IMR-90 (cell line): Measurements from ENCODE around the gene C2orf49.

ENCODE experiments used
- BHLHE40 ChIP-seq: fragments of 150-350 bp; IDR thresholded peaks from 2 replicates; pipeline ENCODE4 v1.6.1; 2016; ENCODE audit warnings: mild to moderate bottlenecking, low read depth, low read length
- CEBPB ChIP-seq: IDR thresholded peaks from 2 replicates; pipeline ENCODE4 v1.6.1; 2012; ENCODE audit warnings: low read depth, low read length, improper control_type of control experiment
- MAFK ChIP-seq: IDR thresholded peaks from 2 replicates; pipeline ENCODE4 v1.6.1; 2012; ENCODE audit warnings: low read depth, low read length, improper control_type of control experiment
- RCOR1 ChIP-seq: IDR thresholded peaks from 2 replicates; pipeline ENCODE4 v1.6.1; 2012; ENCODE audit warnings: mild to moderate bottlenecking, low read length, improper control_type of control experiment; ENCODE audit not compliant: insufficient replicate concordance
- SMC3 ChIP-seq: fragments of 150-350 bp; IDR thresholded peaks from 2 replicates; pipeline ENCODE4 v1.6.1; 2016; ENCODE audit warnings: low read depth, mild to moderate bottlenecking, antibody characterized with exemption, low read length, moderate library complexity
- TF ChIP-seq, protein P1 (sequence below): conservative IDR thresholded peaks from 2 replicates; pipeline ENCODE4 v1.5.1; 2012; ENCODE audit warnings: mild to moderate bottlenecking, low read depth, low read length, improper control_type of control experiment

- TF ChIP-seq, protein P1, sequence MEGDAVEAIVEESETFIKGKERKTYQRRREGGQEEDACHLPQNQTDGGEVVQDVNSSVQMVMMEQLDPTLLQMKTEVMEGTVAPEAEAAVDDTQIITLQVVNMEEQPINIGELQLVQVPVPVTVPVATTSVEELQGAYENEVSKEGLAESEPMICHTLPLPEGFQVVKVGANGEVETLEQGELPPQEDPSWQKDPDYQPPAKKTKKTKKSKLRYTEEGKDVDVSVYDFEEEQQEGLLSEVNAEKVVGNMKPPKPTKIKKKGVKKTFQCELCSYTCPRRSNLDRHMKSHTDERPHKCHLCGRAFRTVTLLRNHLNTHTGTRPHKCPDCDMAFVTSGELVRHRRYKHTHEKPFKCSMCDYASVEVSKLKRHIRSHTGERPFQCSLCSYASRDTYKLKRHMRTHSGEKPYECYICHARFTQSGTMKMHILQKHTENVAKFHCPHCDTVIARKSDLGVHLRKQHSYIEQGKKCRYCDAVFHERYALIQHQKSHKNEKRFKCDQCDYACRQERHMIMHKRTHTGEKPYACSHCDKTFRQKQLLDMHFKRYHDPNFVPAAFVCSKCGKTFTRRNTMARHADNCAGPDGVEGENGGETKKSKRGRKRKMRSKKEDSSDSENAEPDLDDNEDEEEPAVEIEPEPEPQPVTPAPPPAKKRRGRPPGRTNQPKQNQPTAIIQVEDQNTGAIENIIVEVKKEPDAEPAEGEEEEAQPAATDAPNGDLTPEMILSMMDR: no peak
- TF ChIP-seq BHLHE40 (no peak), SMC3 (no peak), MAFK (no peak), CEBPB (no peak), RCOR1 (no peak)
These were observed 48.6 kb downstream of the C2orf49 start for GRCh38 chr2:105385731-105386540.
